ENCODE results near the gene ARPC5L. TPM values are rescaled to one million over a fixed set of nuclear protein-coding genes. Genes with fewer than 3 reads are reported as not detected.
A peak's percentile ranks its signal among the peaks of the same experiment; 100 is the strongest.

Gene ARPC5L
- total and polyA plus RNA-seq, 12 donors, result 26.6 to 74.9 (median 39.9) TPM

DNA sequence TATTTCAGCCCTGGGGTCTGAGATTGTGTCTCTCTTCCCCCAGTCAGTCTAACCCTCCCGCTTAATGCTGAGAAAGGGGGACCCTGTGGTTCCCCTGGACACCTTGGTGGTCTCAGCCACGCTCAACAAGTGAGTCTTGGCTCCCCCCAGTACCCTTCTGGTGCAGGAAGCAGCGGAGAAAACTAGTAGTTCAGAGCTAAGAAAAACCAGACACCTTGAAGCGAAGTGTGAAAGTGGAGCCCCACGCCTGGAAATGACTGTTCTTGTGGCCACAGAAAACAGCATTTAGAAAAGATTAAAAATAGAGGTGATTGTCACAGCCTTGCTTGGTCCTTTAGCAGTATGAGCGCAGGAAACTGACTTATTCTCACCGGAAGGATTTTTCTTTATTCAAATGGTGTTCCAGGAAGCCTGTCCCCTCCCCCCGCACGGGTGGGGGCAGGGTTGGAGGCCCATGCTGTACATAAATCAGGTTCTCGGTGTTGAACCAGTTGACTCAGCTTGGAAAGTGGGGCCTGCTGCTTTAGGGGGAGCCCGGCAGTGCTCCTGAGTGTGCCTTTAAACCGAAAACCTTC is 8.1 kb downstream of the ARPC5L start:
- Histone ChIP-seq H3K9me3 (no peaks in the 10 kb centered on the region), H3K4me3 (peak overlapping the region; percentile 83 to 99 (median 92)), H3K27me3 (no peaks in the 10 kb centered on the region), H3K4me1 (peaks cover 28 to 64% (median 56%) of the 10 kb centered on the region in 9 donors), H3K36me3 (peaks cover 0 to 39% (median 11%) of the 10 kb centered on the region in 9 donors), H3K27ac (peak overlapping the region; percentile 79 to 98 (median 96))
- ATAC-seq (peak in 3 of 8 donors; percentile 4 to 29 (median 5)), DNase-seq (peak in 1 of 2 donors; percentile 39)
- intact Hi-C loops (cut with DNase I), result loop anchor here in 3 of 10 donors (5.0 to 10.0 kb wide), 3 partner anchors 65 to 275 kb away; partner anchors contain the start of genes GOLGA1 (in 1 of the 3) and SCAI (in 1 of the 3)
- TF ChIP-seq, protein P1, sequence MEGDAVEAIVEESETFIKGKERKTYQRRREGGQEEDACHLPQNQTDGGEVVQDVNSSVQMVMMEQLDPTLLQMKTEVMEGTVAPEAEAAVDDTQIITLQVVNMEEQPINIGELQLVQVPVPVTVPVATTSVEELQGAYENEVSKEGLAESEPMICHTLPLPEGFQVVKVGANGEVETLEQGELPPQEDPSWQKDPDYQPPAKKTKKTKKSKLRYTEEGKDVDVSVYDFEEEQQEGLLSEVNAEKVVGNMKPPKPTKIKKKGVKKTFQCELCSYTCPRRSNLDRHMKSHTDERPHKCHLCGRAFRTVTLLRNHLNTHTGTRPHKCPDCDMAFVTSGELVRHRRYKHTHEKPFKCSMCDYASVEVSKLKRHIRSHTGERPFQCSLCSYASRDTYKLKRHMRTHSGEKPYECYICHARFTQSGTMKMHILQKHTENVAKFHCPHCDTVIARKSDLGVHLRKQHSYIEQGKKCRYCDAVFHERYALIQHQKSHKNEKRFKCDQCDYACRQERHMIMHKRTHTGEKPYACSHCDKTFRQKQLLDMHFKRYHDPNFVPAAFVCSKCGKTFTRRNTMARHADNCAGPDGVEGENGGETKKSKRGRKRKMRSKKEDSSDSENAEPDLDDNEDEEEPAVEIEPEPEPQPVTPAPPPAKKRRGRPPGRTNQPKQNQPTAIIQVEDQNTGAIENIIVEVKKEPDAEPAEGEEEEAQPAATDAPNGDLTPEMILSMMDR (IDR thresholded peaks at IDR 0.05), result no peak
- 10 to 11% methylated on average over 12 of the region's 12 CpGs for WGBS, 2 donors

DNA sequence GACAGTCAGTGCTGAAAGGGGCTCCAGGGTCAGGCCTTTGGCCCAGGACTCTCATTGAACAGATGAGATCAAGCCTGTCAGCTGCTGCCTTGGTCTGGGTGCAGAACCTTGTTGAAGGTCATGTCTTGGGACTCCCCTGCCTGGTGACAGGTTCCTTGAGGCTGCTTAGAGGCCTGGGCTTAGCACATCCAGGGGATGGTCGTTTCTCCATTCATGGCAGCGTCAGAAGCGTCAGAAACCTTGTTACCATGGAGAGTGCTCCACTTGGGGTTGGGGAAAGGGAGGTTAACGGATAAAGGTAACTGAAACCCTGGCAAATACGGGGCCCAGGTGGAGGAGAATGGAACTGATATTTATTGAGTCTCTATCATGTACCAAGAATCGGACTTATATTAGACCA is 8.8 kb downstream of the ARPC5L start:
- TF ChIP-seq, protein P1 (IDR thresholded peaks at IDR 0.05), result no peak
- ATAC-seq (no peak), DNase-seq (no peak)
- no peaks in the 10 kb centered on the region for H3K9me3 ChIP-seq
- no peaks in the 10 kb centered on the region for H3K27me3 ChIP-seq
- peaks cover 0 to 46% (median 17%) of the 10 kb centered on the region in 9 donors for H3K36me3 ChIP-seq
- H3K4me1 ChIP-seq, result peaks cover 28 to 64% (median 56%) of the 10 kb centered on the region in 9 donors
- intact Hi-C loops (cut with DNase I), result loop anchor here in 2 of 10 donors (10.0 kb wide), 2 partner anchors 64 to 274 kb away; partner anchors contain the start of gene SCAI (in 1 of the 2)
- peak overlapping the region in 9 of 10 donors; percentile 94 to 98 (median 96) for H3K27ac ChIP-seq
- H3K4me3 ChIP-seq, result peak overlapping the region in 8 of 10 donors; percentile 83 to 99 (median 88)
- 50 to 60% methylated on average over 6 of the region's 6 CpGs for WGBS, 2 donors

DNA sequence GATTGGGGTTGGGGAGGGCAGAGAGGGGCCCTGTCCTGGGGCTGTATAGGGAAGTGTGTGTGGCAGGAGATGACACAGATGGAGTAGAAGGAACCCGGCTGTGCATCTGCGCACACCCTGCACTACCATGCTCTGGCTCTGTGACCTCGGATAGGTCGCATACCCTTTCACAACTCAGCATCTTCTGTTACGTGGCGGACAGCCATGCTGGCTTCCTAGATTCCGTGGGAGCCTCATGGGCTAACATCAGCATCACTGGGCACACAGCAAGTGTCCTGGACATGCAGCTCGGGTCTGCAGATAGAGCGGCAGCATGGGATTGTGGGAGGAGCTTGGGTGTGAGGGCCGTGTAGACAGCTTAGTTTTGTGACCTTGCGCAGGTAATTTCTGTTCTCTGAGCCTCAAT is 9.2 kb downstream of the ARPC5L start:
- intact Hi-C loops (cut with DNase I), result loop anchor here in 2 of 10 donors (10.0 kb wide), 2 partner anchors 64 to 274 kb away; partner anchors contain the start of gene SCAI (in 1 of the 2)
- Histone ChIP-seq H3K9me3 (no peaks in the 10 kb centered on the region), H3K4me1 (peaks cover 28 to 64% (median 56%) of the 10 kb centered on the region in 9 donors), H3K27ac (peak overlapping the region in 8 of 10 donors; percentile 57 to 98 (median 96)), H3K4me3 (peak overlapping the region in 1 of 10 donors; percentile 86), H3K36me3 (peaks cover 0 to 50% (median 22%) of the 10 kb centered on the region in 9 donors), H3K27me3 (no peaks in the 10 kb centered on the region)
- DNase-seq, result no peak
- no peak for ATAC-seq
- TF ChIP-seq, protein P1 (IDR thresholded peaks at IDR 0.05), result no peak
- 73 to 79% methylated on average over 11 of the region's 11 CpGs for WGBS, 2 donors

DNA sequence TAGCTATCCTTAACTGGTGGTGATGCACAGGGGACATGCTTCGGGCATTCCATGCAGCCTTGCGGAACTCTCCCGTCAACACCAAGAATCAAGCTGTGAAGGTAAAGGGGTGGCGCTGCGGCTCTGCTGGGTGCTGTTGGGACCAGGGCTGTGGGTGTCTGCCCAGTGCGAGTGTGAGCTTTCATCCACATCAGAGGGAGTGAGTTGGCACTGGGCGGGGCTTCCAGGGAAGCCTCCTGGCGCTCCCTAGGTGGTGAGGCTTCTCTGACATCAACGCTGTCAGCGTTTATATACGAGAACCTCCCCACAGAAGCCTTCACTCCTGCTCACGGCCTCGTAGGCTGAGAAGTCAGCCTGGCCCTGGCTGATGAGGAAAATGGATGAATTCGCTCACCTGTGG is 11.7 kb downstream of the ARPC5L start:
- H3K36me3 ChIP-seq, result peaks cover 0 to 75% (median 33%) of the 10 kb centered on the region in 9 donors
- WGBS, 2 donors, result 81 to 84% methylated on average over 14 of the region's 14 CpGs
- TF ChIP-seq, protein P1 (IDR thresholded peaks at IDR 0.05), result no peak
- H3K27ac ChIP-seq, result peak overlapping the region in 7 of 10 donors; percentile 57 to 98 (median 95)
- intact Hi-C loops (cut with DNase I), result loop anchor here in 2 of 10 donors (10.0 kb wide), 2 partner anchors 61 to 271 kb away; partner anchors contain the start of gene SCAI (in 1 of the 2)
- H3K9me3 ChIP-seq, result no peaks in the 10 kb centered on the region
- DNase-seq, result no peak
- H3K4me3 ChIP-seq, result no peak overlapping the region
- H3K27me3 ChIP-seq, result no peaks in the 10 kb centered on the region
- ATAC-seq, result no peak
- peaks cover 28 to 53% (median 46%) of the 10 kb centered on the region in 9 donors for H3K4me1 ChIP-seq
